GM18526 (cell line): Measurements from ENCODE around the gene ALOX5AP.

Source experiments
- POLR2A ChIP-seq: IDR thresholded peaks from 3 replicates; pipeline ENCODE4 v1.6.1; 2011; ENCODE audit not compliant: insufficient read length; ENCODE audit errors: extremely low read depth

Gene ALOX5AP

GRCh38 chr13:30735025-30735871 lies at the start of gene ALOX5AP:
Gene ALOX5AP (plus strand): TSS chr13:30735543. CDS start chr13:30735606, 63 bp downstream.
- no peak for TF ChIP-seq POLR2A

- no peak for TF ChIP-seq POLR2A
Measured at GRCh38 chr13:30685987-30686386, 49.4 kb upstream of the ALOX5AP start.

- no peak for TF ChIP-seq POLR2A
Measured at GRCh38 chr13:30687601-30688000, 47.7 kb upstream of the ALOX5AP start.

GRCh38 chr13:30689752-30690151 lies 45.6 kb upstream of the ALOX5AP start:
- no peak for TF ChIP-seq POLR2A

GRCh38 chr13:30690282-30691188 lies 44.8 kb upstream of the ALOX5AP start:
- no peak for TF ChIP-seq POLR2A

- no peak for TF ChIP-seq POLR2A
Measured at GRCh38 chr13:30692113-30692512, 43.2 kb upstream of the ALOX5AP start.

- no peak for TF ChIP-seq POLR2A
Measured at GRCh38 chr13:30696278-30697176, 38.8 kb upstream of the ALOX5AP start.

- no peak for TF ChIP-seq POLR2A
Measured at GRCh38 chr13:30697177-30697953, 38.0 kb upstream of the ALOX5AP start.

- TF ChIP-seq POLR2A, result no peak
Measured at GRCh38 chr13:30697996-30698401, 37.3 kb upstream of the ALOX5AP start.

GRCh38 chr13:30698488-30699005 lies 36.8 kb upstream of the ALOX5AP start:
- TF ChIP-seq POLR2A, result no peak

- TF ChIP-seq POLR2A, result no peak
Measured at GRCh38 chr13:30700364-30700763, 35.0 kb upstream of the ALOX5AP start.

- no peak for TF ChIP-seq POLR2A
Measured at GRCh38 chr13:30702006-30702405, 33.3 kb upstream of the ALOX5AP start.

GRCh38 chr13:30704596-30704995 lies 30.7 kb upstream of the ALOX5AP start:
- TF ChIP-seq POLR2A, result no peak

GRCh38 chr13:30705680-30706079 lies 29.7 kb upstream of the ALOX5AP start:
- no peak for TF ChIP-seq POLR2A

GRCh38 chr13:30708541-30708940 lies 26.8 kb upstream of the ALOX5AP start:
- TF ChIP-seq POLR2A, result no peak
